Ramos (cell line): ENCODE measurements around the gene PRDM16.

Source experiments
- in situ Hi-C: fragments of 300-500 bp; cut with MboI; formaldehyde crosslinking; loops from one replicate; pipeline ENCODE4 v1.14.3; 2022; ENCODE audit warnings: low sequenced_read_pairs; ENCODE audit not compliant: unreplicated experiment

The PRDM16 gene

GRCh38 chr1:3350506-3351261, 281.7 kb downstream of the PRDM16 start:
- in situ Hi-C loops = no loop called here

- in situ Hi-C loops = no loop called here
Measured at GRCh38 chr1:3351449-3352298, 282.7 kb downstream of the PRDM16 start.

GRCh38 chr1:3352299-3352951, 283.4 kb downstream of the PRDM16 start:
- in situ Hi-C loops = no loop called here

DNA sequence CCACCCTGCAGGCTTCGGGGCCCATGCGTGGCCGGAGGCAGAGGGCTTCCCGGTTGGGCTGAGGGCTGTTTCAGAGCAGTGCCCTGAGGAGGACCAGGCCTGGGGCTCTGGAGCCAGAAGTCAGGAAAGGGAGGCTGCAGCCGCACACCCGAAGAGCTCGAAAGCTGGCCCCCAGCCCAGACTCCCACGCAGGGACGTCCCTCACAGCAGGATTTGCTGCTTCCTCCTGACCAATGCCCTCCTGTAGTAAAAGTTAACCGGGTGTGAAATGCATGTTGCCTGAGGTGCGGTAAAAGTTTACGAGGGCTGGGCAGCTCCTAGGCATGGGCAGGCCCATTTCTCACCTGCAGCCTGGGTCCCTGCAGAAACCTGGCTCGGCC, 283.9 kb downstream of the PRDM16 start:
- in situ Hi-C loops = no loop called here

GRCh38 chr1:3353876-3354275, 284.9 kb downstream of the PRDM16 start:
- in situ Hi-C loops = no loop called here

DNA sequence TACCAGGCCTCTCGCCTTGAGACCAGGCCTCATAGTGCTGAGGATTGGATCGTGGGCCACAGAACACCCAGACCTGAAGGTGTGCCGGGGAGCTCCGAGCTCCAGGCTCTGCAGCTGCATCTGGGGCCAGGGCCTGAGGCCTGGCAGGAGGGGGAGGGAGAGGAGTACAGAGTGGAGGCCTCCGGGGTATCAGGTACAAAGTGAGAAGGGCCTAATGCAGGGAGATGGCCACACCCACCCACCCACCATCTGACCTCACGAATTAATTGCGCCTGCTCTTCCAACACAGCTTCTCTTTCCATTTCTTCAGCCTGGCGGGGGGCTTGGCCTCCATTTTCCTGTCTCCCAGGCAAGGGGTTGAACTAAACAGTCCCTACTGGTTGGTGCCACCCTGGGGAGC, 286.1 kb downstream of the PRDM16 start:
- in situ Hi-C loops = no loop called here

DNA sequence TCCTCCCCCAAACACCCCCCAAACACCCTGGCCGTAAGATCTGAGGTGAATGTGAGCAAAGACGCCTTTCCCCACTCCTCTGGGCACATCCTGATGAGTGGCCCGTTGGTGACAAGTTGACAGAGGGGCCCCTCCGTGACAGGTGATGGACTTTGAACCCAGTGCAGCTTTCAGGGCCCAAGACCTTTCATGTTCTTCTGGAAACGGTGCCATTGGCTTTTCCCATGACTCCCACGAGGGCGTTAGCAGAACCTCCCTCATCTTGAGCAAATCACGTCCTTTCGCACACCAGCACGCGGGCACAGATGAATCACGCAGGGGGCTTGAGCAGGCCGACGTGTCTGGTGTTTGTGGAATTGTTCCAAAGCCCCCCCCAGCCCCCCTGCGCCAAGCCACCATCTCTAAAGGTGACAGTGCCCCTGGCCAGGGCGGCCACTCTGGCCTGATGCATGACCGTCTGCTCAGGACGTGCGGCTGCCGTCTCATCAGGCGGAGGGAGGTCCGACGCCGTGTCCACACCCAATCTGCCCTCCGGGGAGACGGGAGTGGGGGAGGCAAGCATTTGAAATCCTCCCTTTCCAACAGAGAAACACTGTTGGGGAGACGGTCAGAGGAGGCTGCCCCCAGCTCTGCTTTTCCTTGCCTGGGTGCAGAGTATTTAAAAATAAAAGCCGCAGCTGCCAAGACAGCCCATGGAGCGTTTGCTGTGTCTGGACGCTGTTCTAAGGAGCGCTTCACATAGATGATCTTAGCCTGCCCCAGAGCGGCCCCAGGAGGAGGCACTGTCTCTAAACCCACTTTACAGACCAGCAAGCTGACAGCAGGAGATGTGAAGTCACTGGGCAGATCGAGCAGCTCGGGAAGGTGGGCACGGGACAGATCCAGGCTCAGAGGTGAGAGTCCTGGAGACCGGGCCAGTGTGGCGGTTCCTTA, 287.2 kb downstream of the PRDM16 start:
- in situ Hi-C loops = no loop called here

GRCh38 chr1:3356827-3357460, 287.9 kb downstream of the PRDM16 start:
- in situ Hi-C loops = no loop called here

DNA sequence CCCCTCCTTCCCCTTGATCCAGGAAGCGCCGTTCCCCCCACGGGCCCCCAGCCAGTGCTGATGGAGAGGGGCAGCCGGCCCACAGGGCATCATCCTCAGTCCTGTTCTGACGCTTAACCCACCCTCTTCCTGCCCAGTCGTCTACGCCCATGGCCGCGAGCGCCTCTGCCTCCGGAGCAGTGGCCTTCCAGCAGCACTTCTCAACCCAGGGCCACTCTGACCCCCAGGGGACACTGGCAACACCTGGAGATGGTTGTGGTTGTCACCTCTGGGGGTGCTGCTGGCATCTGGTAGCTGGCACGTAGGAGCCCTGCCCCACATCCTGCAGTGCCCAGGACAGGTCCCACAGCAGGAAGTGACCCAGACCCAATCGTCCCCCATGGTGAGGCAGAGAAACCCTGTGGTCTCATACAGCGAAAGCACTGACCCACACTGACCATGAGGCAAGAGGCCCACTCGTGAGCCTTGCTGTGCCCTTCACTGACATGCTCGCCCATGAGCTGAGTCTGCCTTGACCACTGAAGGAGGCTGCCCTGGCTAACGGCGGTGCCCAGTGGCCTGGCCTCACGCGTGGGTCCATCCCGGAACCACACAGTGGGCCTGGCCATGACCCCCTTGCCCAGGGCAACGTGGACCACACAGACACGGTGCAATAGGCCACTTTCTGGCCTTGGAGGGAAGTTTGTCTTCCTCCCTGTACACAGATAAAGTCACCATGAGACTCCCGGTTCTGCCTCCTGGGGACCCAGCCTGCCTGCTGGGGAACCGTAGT, 288.7 kb downstream of the PRDM16 start:
- in situ Hi-C loops = no loop called here

DNA sequence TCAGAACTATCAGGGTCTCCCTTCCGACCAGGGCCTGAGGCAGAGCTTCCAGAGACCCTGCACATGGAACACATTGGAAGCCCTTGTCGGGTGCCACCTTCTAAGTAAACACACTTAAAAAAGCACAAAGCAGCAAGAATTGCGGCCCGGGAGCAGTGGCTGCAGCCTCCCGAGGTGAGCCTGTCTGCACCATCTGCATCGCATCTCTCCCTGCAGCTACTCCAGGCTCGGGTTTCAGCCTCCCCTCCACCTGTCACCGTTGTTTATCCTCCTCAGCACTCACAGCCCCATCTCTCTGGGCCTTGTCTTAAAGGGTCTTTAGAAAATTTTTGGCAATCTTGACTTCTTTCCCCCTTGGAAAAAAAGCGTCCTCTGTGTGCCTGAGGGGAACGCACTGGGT, 290.3 kb downstream of the PRDM16 start:
- in situ Hi-C loops = no loop called here

DNA sequence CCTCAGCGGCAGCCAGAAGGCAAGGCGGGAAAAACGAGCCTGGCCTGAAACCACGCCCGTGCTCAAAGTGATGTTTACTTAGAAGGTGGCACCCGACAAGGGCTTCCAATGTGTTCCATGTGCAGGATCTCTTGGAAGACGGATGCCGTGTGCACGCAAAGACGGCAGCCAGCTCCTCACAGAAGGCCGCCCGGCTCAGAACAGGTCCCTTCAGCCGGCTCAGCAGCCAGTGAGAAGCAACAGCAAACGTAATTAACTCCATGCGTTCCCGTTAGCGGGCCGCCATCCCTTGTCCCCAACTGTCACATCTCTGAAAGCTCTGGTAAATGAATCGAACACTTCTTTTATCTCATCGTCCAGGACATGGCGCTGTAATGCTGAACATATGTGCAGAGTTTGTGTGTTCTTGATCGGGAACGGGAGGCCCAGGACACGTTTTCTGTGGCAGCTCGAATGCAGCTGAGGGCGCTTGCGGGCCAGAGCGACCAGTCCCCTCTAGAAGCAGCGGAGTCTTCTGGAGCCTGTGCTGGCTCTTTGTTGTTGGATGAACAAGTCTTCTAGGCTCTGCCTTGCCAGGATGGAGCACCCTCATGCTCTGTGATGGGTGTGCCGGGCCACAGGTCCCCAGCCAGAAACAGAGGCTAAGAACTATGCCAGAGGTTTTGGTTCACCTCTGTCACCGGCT, 290.9 kb downstream of the PRDM16 start:
- in situ Hi-C loops = no loop called here

DNA sequence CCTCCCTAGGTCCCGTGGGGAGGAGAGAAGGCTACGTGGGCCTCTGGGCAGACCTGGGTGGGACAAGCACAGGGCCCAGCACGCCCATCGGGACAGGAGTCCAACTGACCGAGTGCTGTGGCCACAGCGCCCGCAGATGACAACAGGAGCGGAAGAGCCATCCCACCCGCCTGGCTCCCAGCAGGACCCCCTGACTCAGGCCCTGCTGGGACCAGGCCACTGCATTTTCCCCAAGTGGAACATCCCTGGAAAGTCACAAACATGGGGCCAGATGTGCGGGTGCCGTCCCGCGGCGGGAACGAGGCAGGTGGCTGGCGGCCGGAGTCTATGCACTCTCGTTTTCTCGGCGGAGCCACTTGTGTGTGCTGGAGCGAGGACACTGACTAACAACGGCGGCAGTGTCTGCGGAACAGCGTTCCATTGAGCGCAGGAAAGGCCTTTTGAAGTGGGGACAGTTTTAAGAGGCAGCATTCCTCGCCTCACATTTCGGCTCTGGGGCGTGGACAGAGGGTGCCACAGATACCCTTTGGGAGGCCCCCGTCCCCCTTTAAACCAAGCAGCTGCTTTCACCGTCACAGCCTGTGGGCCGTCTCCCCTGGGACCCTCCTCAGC, 291.7 kb downstream of the PRDM16 start:
- in situ Hi-C loops = no loop called here

DNA sequence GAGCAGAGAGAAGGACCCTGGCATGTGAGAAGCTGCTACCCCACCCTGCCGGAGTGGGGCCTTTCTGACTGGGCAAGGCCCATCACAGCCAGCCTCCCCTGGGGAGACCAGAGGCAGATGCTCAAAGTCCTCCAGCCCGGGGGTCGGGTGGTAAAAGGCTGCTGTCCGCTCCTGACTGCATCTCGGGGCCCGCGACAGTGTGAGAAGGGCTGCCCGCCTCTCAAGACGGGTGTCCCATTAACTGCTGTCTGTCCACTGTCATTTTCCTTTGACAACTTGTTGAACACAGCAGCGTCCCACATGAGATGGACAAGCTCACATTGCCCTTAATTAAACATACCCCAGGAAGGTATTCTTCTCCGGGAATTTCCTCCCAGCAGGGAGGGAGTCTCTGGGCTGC, 294.0 kb downstream of the PRDM16 start:
- in situ Hi-C loops = no loop called here

GRCh38 chr1:3363756-3364155, 294.8 kb downstream of the PRDM16 start:
- in situ Hi-C loops = no loop called here

DNA sequence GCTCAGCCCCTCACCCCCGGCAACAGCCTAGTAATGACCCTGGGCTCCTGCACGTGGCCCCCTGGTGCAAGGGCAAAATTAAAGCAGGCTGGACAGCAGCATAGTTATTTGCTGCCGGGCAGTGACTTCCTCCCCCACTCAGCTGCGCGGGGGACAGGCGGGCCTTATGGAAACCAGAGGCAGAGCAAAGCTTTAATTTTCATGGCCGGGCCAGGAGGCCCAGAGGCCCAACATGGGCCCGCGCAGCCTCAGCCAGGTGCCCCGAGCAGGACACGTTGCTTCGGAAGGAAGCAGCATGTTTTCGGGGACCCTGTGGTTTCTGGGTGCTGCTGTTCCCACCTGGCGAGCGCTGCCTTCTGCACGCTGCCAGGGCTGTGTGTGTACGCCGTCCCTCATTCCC, 295.5 kb downstream of the PRDM16 start:
- in situ Hi-C loops = no loop called here

DNA sequence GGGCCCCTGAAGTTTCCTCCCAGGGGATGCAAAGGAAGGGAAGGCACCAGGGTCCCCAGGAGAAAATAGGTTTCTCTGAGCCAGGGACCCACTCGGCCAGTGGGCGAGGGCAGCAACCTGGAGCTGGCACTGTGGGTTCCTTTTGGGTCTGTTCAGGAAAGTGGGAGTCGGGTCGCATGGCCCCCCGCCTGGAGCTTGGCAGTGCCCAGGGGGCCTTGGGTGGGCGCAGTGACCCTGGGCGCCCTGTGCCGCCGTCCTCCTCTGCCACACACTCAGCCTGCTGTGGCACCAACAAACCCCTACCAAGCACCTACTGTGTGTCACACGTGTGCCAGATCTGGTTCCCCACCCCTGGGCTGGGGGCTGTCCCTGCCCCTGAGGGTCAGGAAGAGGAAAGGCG, 296.0 kb downstream of the PRDM16 start:
- in situ Hi-C loops = no loop called here

GRCh38 chr1:3365523-3366125, 296.6 kb downstream of the PRDM16 start:
- in situ Hi-C loops = no loop called here
